Caco-2 (cell line): ENCODE results near the gene CPEB4. TPM values are rescaled to one million over a fixed set of nuclear protein-coding genes. Genes with fewer than 3 reads are reported as not detected.
A peak's percentile ranks its signal among the peaks of the same experiment; 100 is the strongest.

Experiments used
- BruUV-seq: library from RNA; stranded (reverse); fragments of 400-500 nt; replicated peaks from 2 replicates; lab custom pipeline; 2021; lab: Mats Ljungman, UMichigan
- CTCF ChIA-PET: fragments of 300-600 bp; sonication (Branson Sonifier 250); formaldehyde crosslinking; loops from one replicate; lab custom pipeline; 2022; ENCODE audit warnings: antibody characterized with exemption; lab: Charles Lee
- POLR2A ChIA-PET: fragments of 300-600 bp; sonication (Branson Sonifier 250); formaldehyde crosslinking; loops from one replicate; lab custom pipeline; 2022; ENCODE audit warnings: antibody characterized with exemption; lab: Charles Lee
- DNase-seq, 2 experiments: peaks; one replicate each; pipeline versions ENCODE4 v3.0.0 to v3.0.0-alpha.2; 2020 to 2022
- H3K27me3 ChIP-seq: replicated peaks from 2 replicates; pipeline ENCODE4 v1.6.0; 2011; ENCODE audit warnings: low read length; ENCODE audit not compliant: control insufficient read depth, insufficient read depth
- H3K36me3 ChIP-seq: 2 replicates; pipeline ENCODE4 v1.5.1; 2011; ENCODE audit warnings: low read length; ENCODE audit not compliant: control insufficient read depth, insufficient read depth
- H3K4me1 ChIP-seq: fragments of 250-450 bp; sonication (Bioruptor Pico); 2 replicates; pipeline ENCODE4 v1.5.1; 2020; ENCODE audit warnings: mild to moderate bottlenecking
- H3K4me3 ChIP-seq: 2 replicates; pipeline ENCODE4 v1.5.1; 2011; ENCODE audit warnings: low read depth, mild to moderate bottlenecking, control low read depth, low read length
- H3K9me3 ChIP-seq: fragments of 250-450 bp; sonication (Bioruptor Pico); 2 replicates; pipeline ENCODE4 v1.5.1; 2020; ENCODE audit warnings: mild to moderate bottlenecking, moderate library complexity
- H3K27ac Mint-ChIP-seq: one replicate; pipeline ENCODE4 v1.8.0; 2022; ENCODE audit warnings: mixed read lengths; ENCODE audit not compliant: unreplicated experiment
- H3K27me3 Mint-ChIP-seq: one replicate; pipeline ENCODE4 v1.8.0; 2022; ENCODE audit warnings: mixed read lengths; ENCODE audit not compliant: insufficient read depth, unreplicated experiment
- H3K36me3 Mint-ChIP-seq: one replicate; pipeline ENCODE4 v1.8.0; 2022; ENCODE audit warnings: mild to moderate bottlenecking, mixed read lengths; ENCODE audit not compliant: insufficient read depth, unreplicated experiment
- H3K4me1 Mint-ChIP-seq: one replicate; pipeline ENCODE4 v1.8.0; 2022; ENCODE audit warnings: low read depth, mixed read lengths; ENCODE audit not compliant: unreplicated experiment
- H3K4me3 Mint-ChIP-seq: one replicate; pipeline ENCODE4 v1.8.0; 2022; ENCODE audit warnings: mild to moderate bottlenecking, moderate library complexity, mixed read lengths; ENCODE audit not compliant: unreplicated experiment
- H3K9me3 Mint-ChIP-seq: one replicate; pipeline ENCODE4 v1.8.0; 2022; ENCODE audit warnings: mixed read lengths; ENCODE audit not compliant: unreplicated experiment
- intact Hi-C: fragments of 100-400 bp; cut with micrococcal nuclease; formaldehyde crosslinking; loops from one replicate; pipeline ENCODE4 v1.10.0; 2022; ENCODE audit not compliant: unreplicated experiment
- total RNA-seq: library from RNA; stranded (reverse); gene quantifications from 2 replicates; pipeline ENCODE4 v1.2.3, GENCODE V29; 2022
- TF ChIP-seq, protein P1 (sequence below), 2 experiments: fragments of 200-600 bp in 1 of 2; IDR thresholded peaks; 1 replicate in 1 of 2; 2 replicates in 1 of 2; pipeline versions ENCODE4 v1.5.1 to v1.8.0; 2011 to 2022; ENCODE audit warnings: antibody characterized with exemption in 1 of 2, control low read depth in 1 of 2, inconsistent platforms in 1 of 2, low read depth in 1 of 2, low read length in 1 of 2, mild to moderate bottlenecking in 1 of 2, moderate library complexity in 1 of 2; ENCODE audit not compliant: insufficient read depth in 1 of 2, severe bottlenecking in 1 of 2, unreplicated experiment in 1 of 2

Gene CPEB4
- total RNA-seq, 1 experiment from 2014 or later = 25.1 TPM

DNA sequence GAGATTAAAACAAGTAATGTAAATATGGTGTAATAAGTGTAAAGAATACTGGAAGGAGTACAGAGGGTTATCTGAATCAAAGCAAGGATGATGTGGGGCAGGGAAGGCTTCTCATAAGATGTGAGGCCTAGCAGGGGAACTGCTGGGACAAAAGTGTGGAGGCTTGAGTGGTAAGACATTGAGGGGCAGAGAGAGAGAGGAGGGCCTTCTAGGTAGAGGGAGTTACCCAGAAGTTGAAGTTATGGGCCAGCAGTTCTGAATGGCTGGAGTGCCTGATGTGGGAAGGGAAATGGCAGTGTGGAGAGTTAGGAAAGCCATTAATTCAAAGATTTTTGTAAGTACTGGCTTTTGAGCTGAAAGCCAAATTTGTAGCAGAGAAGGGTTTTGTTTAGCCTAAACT, 36.8 kb downstream of the CPEB4 start:
- Mint-ChIP-seq H3K4me3 (no peak overlapping the region), H3K9me3 (no peaks in the 10 kb centered on the region), H3K36me3 (peaks cover 7% of the 10 kb centered on the region), H3K4me1 (peaks cover 28% of the 10 kb centered on the region), H3K27ac (peak overlapping the region; percentile 32), H3K27me3 (no peaks in the 10 kb centered on the region)
- ChIA-PET POLR2A (no interaction called here), CTCF (interaction anchor here (0.7 to 1.8 kb wide), 4 partner anchors 21 to 309 kb away, joined by 3 to 4 read pairs (median 4); no protein-coding TSS in a partner anchor)
- no peak for DNase-seq
- intact Hi-C loops = no loop called here
- no peaks in the 10 kb centered on the region for H3K27me3 ChIP-seq
- no peak overlapping the region for H3K4me3 ChIP-seq
- BruUV-seq = no TSS peak
- TF ChIP-seq, protein P1, sequence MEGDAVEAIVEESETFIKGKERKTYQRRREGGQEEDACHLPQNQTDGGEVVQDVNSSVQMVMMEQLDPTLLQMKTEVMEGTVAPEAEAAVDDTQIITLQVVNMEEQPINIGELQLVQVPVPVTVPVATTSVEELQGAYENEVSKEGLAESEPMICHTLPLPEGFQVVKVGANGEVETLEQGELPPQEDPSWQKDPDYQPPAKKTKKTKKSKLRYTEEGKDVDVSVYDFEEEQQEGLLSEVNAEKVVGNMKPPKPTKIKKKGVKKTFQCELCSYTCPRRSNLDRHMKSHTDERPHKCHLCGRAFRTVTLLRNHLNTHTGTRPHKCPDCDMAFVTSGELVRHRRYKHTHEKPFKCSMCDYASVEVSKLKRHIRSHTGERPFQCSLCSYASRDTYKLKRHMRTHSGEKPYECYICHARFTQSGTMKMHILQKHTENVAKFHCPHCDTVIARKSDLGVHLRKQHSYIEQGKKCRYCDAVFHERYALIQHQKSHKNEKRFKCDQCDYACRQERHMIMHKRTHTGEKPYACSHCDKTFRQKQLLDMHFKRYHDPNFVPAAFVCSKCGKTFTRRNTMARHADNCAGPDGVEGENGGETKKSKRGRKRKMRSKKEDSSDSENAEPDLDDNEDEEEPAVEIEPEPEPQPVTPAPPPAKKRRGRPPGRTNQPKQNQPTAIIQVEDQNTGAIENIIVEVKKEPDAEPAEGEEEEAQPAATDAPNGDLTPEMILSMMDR (IDR thresholded peaks at IDR 0.05; ENCODE audit: insufficient read depth in 1 of 2, low read depth in 1 of 2, low read length in 1 of 2, severe bottlenecking in 1 of 2, unreplicated experiment in 1 of 2) = no peak
- no peaks in the 10 kb centered on the region for H3K9me3 ChIP-seq
- H3K36me3 ChIP-seq = no peaks in the 10 kb centered on the region
- H3K4me1 ChIP-seq = peaks cover 32% of the 10 kb centered on the region

DNA sequence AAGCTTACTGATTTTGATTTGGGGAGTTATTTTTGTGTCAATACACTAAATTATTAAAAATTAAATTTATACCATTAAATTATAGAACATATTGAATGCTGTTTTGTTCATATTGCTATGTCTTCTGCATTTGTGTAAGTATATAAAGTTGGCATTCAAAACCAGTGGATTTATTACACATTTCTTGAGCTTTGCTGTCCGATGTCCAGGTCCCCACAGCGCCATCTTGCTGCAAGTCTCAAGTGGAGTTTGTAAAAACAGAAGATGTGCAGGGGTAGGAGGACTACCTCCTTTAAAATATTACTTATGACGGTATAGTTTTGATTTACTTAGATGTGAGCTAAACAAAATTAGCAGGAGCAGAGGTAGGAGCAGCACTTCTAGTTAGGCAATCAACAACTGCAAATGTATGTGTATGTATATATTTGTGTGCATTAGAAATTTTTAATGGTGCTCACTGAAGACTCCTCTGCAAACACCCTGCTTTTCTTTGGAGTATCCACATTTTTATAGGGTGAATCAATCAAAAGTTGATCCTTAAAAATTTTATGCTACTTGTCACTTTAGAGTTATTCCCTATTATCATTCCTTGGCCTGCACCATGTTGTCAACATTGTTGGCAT, 37.4 kb downstream of the CPEB4 start:
- Histone ChIP-seq H3K9me3 (no peaks in the 10 kb centered on the region), H3K27me3 (no peaks in the 10 kb centered on the region), H3K4me1 (peaks cover 37% of the 10 kb centered on the region), H3K4me3 (no peak overlapping the region), H3K36me3 (no peaks in the 10 kb centered on the region)
- Mint-ChIP-seq H3K36me3 (peaks cover 7% of the 10 kb centered on the region), H3K9me3 (no peaks in the 10 kb centered on the region), H3K27me3 (no peaks in the 10 kb centered on the region), H3K4me3 (no peak overlapping the region), H3K4me1 (peaks cover 28% of the 10 kb centered on the region), H3K27ac (peak overlapping the region; percentile 32)
- ChIA-PET CTCF (interaction anchor here (0.6 to 1.8 kb wide), 5 partner anchors 20 to 310 kb away, joined by 3 to 4 read pairs (median 3); no protein-coding TSS in a partner anchor), POLR2A (no interaction called here)
- TF ChIP-seq, protein P1 (IDR thresholded peaks at IDR 0.05; ENCODE audit: insufficient read depth in 1 of 2, low read depth in 1 of 2, low read length in 1 of 2, severe bottlenecking in 1 of 2, unreplicated experiment in 1 of 2) = peak; percentile 38 to 60
- BruUV-seq = no TSS peak
- peak in 1 of 2 experiments; percentile 43 for DNase-seq
- intact Hi-C loops = no loop called here

DNA sequence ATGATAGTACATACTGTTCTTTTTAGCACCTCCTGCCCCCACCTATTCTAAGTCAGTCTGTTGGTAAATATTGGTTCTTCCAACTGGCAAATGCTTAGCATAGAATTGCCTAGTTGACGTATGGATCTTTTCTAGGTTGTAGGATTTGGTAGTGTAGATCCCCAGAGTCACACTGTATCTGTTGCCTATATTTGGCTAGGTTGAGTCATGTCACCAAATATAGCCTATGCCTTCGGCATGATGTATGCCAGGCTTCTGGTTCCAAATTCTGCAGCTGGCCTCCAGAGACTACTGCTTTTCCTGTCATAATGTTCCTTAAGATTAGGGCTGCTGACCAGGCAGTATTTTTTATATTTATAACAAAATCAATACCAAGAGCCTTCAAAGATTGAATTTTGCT, 38.2 kb downstream of the CPEB4 start:
- DNase-seq = no peak
- Histone ChIP-seq H3K36me3 (no peaks in the 10 kb centered on the region), H3K4me3 (no peak overlapping the region), H3K9me3 (no peaks in the 10 kb centered on the region), H3K4me1 (peaks cover 44% of the 10 kb centered on the region), H3K27me3 (no peaks in the 10 kb centered on the region)
- no peak overlapping the region for H3K27ac Mint-ChIP-seq
- CTCF ChIA-PET = interaction anchor here (1.8 kb wide), 1 partner anchor 43 kb away, joined by 4 read pairs; no protein-coding TSS in a partner anchor
- intact Hi-C loops = no loop called here
- H3K27me3 Mint-ChIP-seq = no peaks in the 10 kb centered on the region
- H3K9me3 Mint-ChIP-seq = no peaks in the 10 kb centered on the region
- POLR2A ChIA-PET = no interaction called here
- peaks cover 7% of the 10 kb centered on the region for H3K36me3 Mint-ChIP-seq
- H3K4me3 Mint-ChIP-seq = no peak overlapping the region
- TF ChIP-seq, protein P1 (IDR thresholded peaks at IDR 0.05; ENCODE audit: insufficient read depth in 1 of 2, low read depth in 1 of 2, low read length in 1 of 2, severe bottlenecking in 1 of 2, unreplicated experiment in 1 of 2) = no peak
- H3K4me1 Mint-ChIP-seq = peaks cover 28% of the 10 kb centered on the region
- no TSS peak for BruUV-seq
